ENCODE measurements around the gene GIN1.
"Not testable (repeated sequence)": the region's sequence is repeated elsewhere in the genome, so short reads cannot be mapped to it uniquely, and the experiment has no call there.

Gene GIN1

GRCh38 chr5:103066326-103066725 is 53.6 kb downstream of the GIN1 start:
- TF ChIP-seq CTCF (conservative IDR thresholded peaks at IDR 0.05; ENCODE audit: low read depth, low read length), result no peak
- no peak overlapping the region for H3K4me3 ChIP-seq (ENCODE audit: low read depth, low read length)
- no peak for DNase-seq (ENCODE audit: low read depth)

GRCh38 chr5:103060424-103060954 is 59.4 kb downstream of the GIN1 start:
- DNase-seq (ENCODE audit: low read depth), result no peak
- TF ChIP-seq CTCF (conservative IDR thresholded peaks at IDR 0.05; ENCODE audit: low read depth, low read length), result no peak
- no peak overlapping the region for H3K4me3 ChIP-seq (ENCODE audit: low read depth, low read length)

GRCh38 chr5:103059525-103059924 is 60.4 kb downstream of the GIN1 start:
- H3K4me3 ChIP-seq (ENCODE audit: low read depth, low read length), result no peak overlapping the region
- DNase-seq (ENCODE audit: low read depth), result no peak
- TF ChIP-seq CTCF (conservative IDR thresholded peaks at IDR 0.05; ENCODE audit: low read depth, low read length), result no peak

GRCh38 chr5:103057208-103058130 is 62.5 kb downstream of the GIN1 start:
- no peak for TF ChIP-seq CTCF (conservative IDR thresholded peaks at IDR 0.05; ENCODE audit: low read depth, low read length)
- DNase-seq (ENCODE audit: low read depth), result peak; percentile 49
- no peak overlapping the region for H3K4me3 ChIP-seq (ENCODE audit: low read depth, low read length)

GRCh38 chr5:103046706-103047105 is 73.2 kb downstream of the GIN1 start:
- not testable (repeated sequence) for H3K4me3 ChIP-seq (ENCODE audit: low read depth, low read length); DNase-seq (ENCODE audit: low read depth)

GRCh38 chr5:103041071-103041676 is 78.8 kb downstream of the GIN1 start:
- DNase-seq (ENCODE audit: low read depth), result peak; percentile 81
- TF ChIP-seq CTCF (conservative IDR thresholded peaks at IDR 0.05; ENCODE audit: low read depth, low read length), result peak; percentile 54
- H3K4me3 ChIP-seq (ENCODE audit: low read depth, low read length), result no peak overlapping the region

- TF ChIP-seq CTCF (conservative IDR thresholded peaks at IDR 0.05; ENCODE audit: low read depth, low read length), result peak; percentile 32
- peak; percentile 46 for DNase-seq (ENCODE audit: low read depth)
Observed at GRCh38 chr5:103037673-103038455, 82.1 kb downstream of the GIN1 start.

More at GRCh38 chr5:103037673-103038455, 82.1 kb downstream of the GIN1 start:
- H3K4me3 ChIP-seq (ENCODE audit: low read depth, low read length), result no peak overlapping the region
